GM13977 (cell line): ENCODE measurements around the gene C5AR2.
"Not testable (repeated sequence)": the region's sequence is repeated elsewhere in the genome, so short reads cannot be mapped to it uniquely, and the experiment has no call there.

ENCODE experiments used
- DNase-seq: peaks from one replicate; pipeline ENCODE4 v3.0.0; 2012; ENCODE audit warnings: low spot score
- in situ Hi-C: fragments of 300-500 bp; cut with MboI; formaldehyde crosslinking; loops from one replicate; pipeline ENCODE4 v1.12.0; 2022; ENCODE audit warnings: low sequenced_read_pairs, low pct_unique_long_range_greater_than_20kb, mixed read lengths, inconsistent platforms; ENCODE audit not compliant: unreplicated experiment
- TF ChIP-seq, protein P1 (sequence below): IDR thresholded peaks from 2 replicates; pipeline ENCODE4 v1.5.1; 2012; ENCODE audit warnings: mild to moderate bottlenecking, control low read depth; ENCODE audit not compliant: insufficient read depth; ENCODE audit errors: extremely low read depth, missing control alignments

The C5AR2 gene

DNA sequence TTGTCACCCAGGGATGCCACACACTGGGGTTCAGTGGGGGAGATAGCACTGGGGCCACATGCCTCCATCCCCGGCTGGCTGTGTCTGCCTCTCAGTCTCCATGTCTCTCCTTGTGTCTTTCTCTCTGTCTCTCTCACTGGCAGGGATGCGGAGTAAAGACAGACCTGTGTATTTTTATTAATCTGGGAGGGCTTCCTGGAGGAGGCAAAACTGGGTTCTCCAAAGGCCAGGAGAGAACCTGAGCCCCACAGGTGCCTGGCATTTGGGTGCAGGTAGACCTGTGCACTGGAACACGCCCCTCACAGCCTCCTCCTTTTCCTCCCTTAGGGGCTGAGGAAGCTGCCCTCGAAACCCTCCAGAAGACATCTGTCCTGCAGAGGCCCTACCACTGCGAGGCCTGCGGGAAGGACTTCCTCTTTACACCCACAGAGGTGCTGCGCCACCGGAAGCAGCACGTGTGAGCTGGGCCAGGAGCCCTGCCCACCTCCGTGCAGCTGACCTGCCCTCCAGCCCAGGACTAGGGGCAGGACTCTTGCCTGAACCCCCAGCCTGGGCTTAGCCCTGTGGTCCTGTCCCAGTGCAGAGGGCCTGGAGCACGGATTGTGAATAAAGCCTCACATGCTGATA, 49.8 kb downstream of the C5AR2 start:
- TF ChIP-seq, protein P1, sequence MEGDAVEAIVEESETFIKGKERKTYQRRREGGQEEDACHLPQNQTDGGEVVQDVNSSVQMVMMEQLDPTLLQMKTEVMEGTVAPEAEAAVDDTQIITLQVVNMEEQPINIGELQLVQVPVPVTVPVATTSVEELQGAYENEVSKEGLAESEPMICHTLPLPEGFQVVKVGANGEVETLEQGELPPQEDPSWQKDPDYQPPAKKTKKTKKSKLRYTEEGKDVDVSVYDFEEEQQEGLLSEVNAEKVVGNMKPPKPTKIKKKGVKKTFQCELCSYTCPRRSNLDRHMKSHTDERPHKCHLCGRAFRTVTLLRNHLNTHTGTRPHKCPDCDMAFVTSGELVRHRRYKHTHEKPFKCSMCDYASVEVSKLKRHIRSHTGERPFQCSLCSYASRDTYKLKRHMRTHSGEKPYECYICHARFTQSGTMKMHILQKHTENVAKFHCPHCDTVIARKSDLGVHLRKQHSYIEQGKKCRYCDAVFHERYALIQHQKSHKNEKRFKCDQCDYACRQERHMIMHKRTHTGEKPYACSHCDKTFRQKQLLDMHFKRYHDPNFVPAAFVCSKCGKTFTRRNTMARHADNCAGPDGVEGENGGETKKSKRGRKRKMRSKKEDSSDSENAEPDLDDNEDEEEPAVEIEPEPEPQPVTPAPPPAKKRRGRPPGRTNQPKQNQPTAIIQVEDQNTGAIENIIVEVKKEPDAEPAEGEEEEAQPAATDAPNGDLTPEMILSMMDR = no peak
- DNase-seq = peak; percentile 38
- in situ Hi-C loops = loop anchor here (10.0 kb wide), 1 partner anchor 77 kb away; the partner anchor contains the start of gene C5AR1

GRCh38 chr19:47383890-47384289, 51.9 kb downstream of the C5AR2 start:
- in situ Hi-C loops = loop anchor here (10.0 kb wide), 1 partner anchor 79 kb away; the partner anchor contains the start of gene C5AR1
- DNase-seq = not testable (repeated sequence)

- DNase-seq = not testable (repeated sequence)
- in situ Hi-C loops = loop anchor here (10.0 kb wide), 1 partner anchor 80 kb away; the partner anchor contains the start of gene C5AR1
Measured at GRCh38 chr19:47384533-47384932, 52.6 kb downstream of the C5AR2 start.

- DNase-seq = not testable (repeated sequence)
- in situ Hi-C loops = loop anchor here (10.0 kb wide), 1 partner anchor 82 kb away; the partner anchor contains the start of gene C5AR1
Measured at GRCh38 chr19:47386582-47386981, 54.6 kb downstream of the C5AR2 start.

DNA sequence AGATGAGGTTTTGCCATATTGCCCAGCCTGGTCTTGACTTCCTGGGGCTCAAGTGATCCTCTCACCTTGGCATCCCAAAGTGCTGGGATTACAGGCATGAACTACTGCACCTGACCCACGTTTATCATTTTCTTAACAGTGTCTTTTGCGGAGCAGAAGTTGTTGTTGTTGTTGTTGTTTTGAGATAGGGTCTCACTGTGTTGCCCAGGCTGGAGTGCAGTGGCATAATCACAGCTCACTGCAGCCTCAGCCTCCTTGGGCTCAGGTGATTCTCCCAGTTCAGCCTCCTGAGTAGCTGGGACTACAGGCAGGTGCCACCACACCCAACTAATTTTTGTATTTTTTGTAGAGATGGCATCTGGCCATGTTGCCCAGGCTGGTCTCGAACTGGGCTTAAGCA, 55.6 kb downstream of the C5AR2 start:
- in situ Hi-C loops = loop anchor here (10.0 kb wide), 1 partner anchor 83 kb away; the partner anchor contains the start of gene C5AR1
- DNase-seq = not testable (repeated sequence)

DNA sequence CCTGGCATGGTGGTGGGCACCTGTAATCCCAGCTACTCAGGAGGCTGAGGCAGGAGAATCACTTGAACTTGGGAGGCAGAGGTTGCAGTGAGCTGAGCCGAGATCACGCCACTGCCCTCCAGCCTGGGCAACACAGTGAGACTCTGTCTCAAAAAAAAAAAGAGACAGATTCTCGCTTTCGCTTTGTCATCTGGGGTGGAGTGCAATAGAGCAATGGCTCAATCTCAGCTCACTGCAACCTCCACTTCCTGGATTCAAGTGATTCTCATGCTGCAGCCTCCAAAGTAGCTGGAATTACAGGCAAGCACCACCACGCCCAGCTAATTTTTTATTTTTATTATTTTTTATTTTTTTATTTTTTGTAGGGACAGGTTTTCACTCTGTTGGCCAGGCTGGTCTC, 56.7 kb downstream of the C5AR2 start:
- in situ Hi-C loops = loop anchor here (10.0 kb wide), 1 partner anchor 84 kb away; the partner anchor contains the start of gene C5AR1
- DNase-seq = not testable (repeated sequence)

DNA sequence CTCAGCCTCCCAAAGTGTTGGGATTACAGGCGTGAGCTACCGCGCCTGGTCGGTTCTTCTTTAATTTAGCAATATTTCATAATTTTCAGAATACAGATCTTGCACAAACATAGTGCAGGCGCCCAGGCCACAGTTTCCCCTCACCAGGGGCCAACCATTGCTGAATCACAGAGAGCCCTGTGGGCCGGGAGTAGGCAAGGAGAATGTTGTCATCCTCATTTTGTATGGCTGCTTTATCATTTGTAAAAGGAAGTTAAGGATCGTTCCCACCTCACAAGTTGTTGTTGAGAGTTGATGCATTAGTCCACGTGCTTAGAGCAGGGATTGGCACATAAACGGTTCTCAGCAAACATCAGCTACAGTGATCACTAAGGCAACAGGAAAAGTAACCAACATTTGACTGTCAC, 57.2 kb downstream of the C5AR2 start:
- TF ChIP-seq, protein P1 = no peak
- in situ Hi-C loops = loop anchor here (10.0 kb wide), 1 partner anchor 84 kb away; the partner anchor contains the start of gene C5AR1

DNA sequence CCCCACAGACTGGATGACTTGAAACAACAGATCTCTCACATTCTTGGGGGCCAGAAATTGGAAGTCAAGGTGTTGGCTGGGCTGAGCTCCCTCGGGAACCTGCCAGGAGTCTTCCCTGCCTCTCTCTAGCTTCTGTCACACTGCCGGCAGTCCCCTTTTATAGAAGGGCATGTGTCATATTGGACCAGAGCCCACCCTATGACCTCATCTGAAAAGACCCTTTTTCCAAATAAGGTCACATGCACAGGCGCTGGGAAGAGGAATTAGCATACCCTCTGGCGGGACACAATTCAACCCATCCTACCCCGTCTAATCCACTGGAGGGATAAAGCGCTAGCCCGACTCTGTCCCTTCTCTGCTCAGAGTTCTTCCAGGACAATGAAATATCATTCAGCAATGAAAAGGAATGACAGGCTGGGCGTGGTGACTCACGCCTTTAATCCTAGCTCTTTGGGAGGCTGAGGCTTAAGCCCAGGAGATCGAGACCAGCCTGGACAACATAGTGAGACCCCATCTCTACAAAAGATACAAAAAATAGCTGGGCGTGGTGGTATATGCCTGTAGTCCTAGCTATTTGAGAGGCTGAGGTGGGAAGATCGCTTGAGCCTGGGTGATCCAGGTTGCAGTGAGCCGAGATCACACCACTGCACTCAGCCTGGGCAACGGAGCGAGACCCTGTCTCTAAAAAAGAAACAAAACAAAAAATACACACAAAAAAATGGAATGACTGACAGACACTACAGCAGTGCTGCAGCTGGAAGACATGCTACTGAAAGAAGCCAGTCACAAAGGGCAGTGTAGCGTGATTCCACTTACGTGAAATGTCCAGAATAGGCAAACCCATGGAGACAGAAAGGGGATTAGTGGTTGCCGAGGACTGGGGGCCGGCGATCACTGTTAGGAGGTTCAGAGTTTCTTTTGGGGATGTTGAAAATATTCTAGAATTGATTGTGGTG, 58.8 kb downstream of the C5AR2 start:
- TF ChIP-seq, protein P1 = no peak
- no peak for DNase-seq
- in situ Hi-C loops = no loop called here

More for the DNA sequence above, 57.2 kb downstream of the C5AR2 start:
- DNase-seq = no peak

DNA sequence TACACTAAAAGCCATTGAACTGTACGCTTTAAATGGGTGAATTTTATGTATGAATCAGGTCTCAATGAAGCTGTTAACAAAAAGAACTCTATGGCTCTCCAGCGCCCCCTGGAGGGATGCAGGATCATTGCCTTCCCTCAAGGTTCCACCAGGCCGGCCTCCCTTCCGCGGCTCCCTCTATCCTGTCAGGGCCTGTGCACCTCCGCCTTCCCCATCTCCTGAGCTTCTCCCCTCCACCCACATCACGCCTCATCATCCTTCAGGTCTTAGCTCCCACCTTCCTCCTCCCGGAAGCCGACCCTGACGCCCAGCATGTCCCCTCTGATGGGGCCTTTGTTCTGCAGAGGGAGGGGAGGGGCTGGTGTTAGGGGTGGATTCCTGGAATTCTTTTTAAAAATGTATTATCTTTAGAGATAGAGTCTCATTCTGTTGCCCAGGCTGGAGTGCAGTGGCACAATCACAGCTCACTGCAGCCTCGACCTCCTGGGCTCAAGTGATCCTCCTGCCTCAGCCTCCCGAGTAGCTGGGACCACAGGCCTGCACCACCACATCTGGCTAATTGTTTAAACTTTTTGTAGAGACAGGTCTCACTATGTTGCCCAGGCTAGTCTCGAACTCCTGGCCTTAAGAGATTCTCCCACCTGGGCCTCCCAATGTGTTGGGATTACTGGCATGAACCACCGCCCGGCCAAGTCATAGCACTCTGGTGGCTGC, 59.7 kb downstream of the C5AR2 start:
- in situ Hi-C loops = no loop called here
- TF ChIP-seq, protein P1 = peak; percentile 80
- DNase-seq = peak; percentile 81
